Esophagus squamous epithelium (tissue), 4 donors: ENCODE measurements around the gene FGB.

Experiments
- POLR2A ChIP-seq, 4 donors: fragments of 450-650 bp; IDR thresholded peaks; one replicate each; pipeline ENCODE4 v1.6.1; 2017; ENCODE audit warnings: antibody characterized with exemption in 4 of 4, mild to moderate bottlenecking in 4 of 4, moderate library complexity in 3 of 4
- TF ChIP-seq, protein P1 (sequence below), 6 experiments: fragments of 450-650 bp in 4 of 6; fragments of 200-600 bp in 2 of 6; sonication (generic) in 2 of 6; IDR thresholded peaks; one replicate each; pipeline ENCODE4 v1.5.1; 2016 to 2019; ENCODE audit warnings: antibody characterized with exemption in 6 of 6, mild to moderate bottlenecking in 4 of 6, moderate library complexity in 4 of 6

DNA sequence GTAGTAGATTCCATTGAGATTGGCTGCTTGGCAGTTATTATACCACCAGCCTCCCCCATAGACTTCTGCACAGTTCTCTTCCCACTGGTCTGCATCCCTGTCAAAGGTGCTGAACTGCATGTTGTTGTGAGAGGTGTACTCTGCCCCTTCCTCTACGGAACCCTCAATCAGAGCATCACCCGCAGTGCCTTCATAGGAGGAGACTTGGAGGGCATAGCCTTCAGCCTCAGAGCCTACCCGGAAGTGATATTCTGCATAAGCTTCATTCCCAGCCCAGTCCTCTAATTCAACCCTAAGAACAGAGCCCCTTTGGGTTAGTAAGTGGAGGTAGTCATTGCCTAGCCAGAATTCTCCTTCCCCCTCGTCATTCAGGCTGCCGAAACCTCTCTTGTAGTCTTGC lies 21.4 kb downstream of the FGB start:
- TF ChIP-seq POLR2A (IDR thresholded peaks at IDR 0.05): no peak
- TF ChIP-seq, protein P1, sequence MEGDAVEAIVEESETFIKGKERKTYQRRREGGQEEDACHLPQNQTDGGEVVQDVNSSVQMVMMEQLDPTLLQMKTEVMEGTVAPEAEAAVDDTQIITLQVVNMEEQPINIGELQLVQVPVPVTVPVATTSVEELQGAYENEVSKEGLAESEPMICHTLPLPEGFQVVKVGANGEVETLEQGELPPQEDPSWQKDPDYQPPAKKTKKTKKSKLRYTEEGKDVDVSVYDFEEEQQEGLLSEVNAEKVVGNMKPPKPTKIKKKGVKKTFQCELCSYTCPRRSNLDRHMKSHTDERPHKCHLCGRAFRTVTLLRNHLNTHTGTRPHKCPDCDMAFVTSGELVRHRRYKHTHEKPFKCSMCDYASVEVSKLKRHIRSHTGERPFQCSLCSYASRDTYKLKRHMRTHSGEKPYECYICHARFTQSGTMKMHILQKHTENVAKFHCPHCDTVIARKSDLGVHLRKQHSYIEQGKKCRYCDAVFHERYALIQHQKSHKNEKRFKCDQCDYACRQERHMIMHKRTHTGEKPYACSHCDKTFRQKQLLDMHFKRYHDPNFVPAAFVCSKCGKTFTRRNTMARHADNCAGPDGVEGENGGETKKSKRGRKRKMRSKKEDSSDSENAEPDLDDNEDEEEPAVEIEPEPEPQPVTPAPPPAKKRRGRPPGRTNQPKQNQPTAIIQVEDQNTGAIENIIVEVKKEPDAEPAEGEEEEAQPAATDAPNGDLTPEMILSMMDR (IDR thresholded peaks at IDR 0.05): no peak
